A673 (cell line): ENCODE measurements around the gene CD180.

Experiments used
- CTCF ChIP-seq: fragments of 300-800, 200-600 bp; sonication (generic); conservative IDR thresholded peaks from 2 replicates; pipeline ENCODE4 v1.5.1; 2017; ENCODE audit warnings: low read depth, mild to moderate bottlenecking, antibody characterized with exemption, low read length, moderate library complexity, mixed read lengths
- EZH2 ChIP-seq: fragments of 200-600 bp; sonication (generic); IDR thresholded peaks from 2 replicates; pipeline ENCODE4 v1.6.1; 2017; ENCODE audit warnings: borderline replicate concordance, low read depth, mild to moderate bottlenecking, mixed read lengths, antibody characterized with exemption, low read length; ENCODE audit not compliant: poor library complexity, severe bottlenecking

DNA sequence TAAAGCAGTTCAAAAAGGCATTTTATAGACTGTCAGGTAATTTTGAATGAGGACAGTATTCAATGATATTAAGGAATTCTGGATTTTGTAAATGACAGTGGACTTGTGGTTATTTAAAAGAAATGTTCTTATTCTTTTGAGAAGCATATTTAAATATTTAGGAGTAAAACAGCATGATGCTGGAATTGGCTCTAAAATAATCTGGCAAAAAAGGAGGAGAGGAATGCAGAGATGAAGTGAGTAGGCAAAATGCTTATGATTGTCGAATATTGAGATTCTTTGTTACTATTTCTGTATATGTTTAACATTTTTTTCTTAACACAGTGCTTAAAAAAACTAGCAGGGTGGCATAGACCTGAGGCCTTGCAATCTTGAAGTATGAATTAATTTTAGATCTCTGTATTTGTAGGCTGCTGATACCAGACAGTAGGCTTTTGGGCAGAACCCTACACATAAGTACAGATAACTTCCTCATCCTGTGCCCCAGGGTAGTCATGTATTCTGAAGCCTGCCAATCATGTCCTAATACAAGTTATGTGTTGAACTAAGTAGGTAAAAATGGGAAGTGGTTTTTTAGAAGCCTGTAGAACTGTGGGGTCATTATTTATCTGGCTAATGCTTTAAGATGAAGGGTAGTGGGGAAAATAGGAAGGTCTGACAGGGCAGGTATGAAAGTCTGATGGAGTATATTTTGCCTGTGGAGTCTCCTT is 9.4 kb downstream of the CD180 start:
- TF ChIP-seq CTCF (no peak), EZH2 (no peak)
